ENCODE measurements around the gene PPP1R18.

The PPP1R18 gene

GRCh38 chr6:30705620-30706019 lies 19.2 kb upstream of the PPP1R18 start:
- H3K36me3 ChIP-seq (ENCODE audit: control insufficient read depth, insufficient read depth, low read length): peaks cover 41% of the 10 kb centered on the region
- H3K27me3 ChIP-seq (replicated peaks; ENCODE audit: control insufficient read depth, insufficient read depth, low read length, poor library complexity, severe bottlenecking): no peaks in the 10 kb centered on the region
- no peaks in the 10 kb centered on the region for H3K4me1 ChIP-seq (ENCODE audit: control insufficient read depth, insufficient read depth, low read length, poor library complexity, severe bottlenecking)
- no peak for DNase-seq
- H3K9me3 ChIP-seq (ENCODE audit: control insufficient read depth, low read length): no peaks in the 10 kb centered on the region
- H3K4me3 ChIP-seq (ENCODE audit: insufficient read depth, low read depth, low read length, poor library complexity, severe bottlenecking): no peak overlapping the region
- H3K27ac ChIP-seq (ENCODE audit: insufficient read depth, low read length, poor library complexity, severe bottlenecking): no peak overlapping the region

GRCh38 chr6:30703821-30704220 lies 17.4 kb upstream of the PPP1R18 start:
- Histone ChIP-seq H3K27me3 (replicated peaks; ENCODE audit: control insufficient read depth, insufficient read depth, low read length, poor library complexity, severe bottlenecking) (no peaks in the 10 kb centered on the region), H3K27ac (ENCODE audit: insufficient read depth, low read length, poor library complexity, severe bottlenecking) (no peak overlapping the region), H3K36me3 (ENCODE audit: control insufficient read depth, insufficient read depth, low read length) (peaks cover 37% of the 10 kb centered on the region), H3K4me3 (ENCODE audit: insufficient read depth, low read depth, low read length, poor library complexity, severe bottlenecking) (no peak overlapping the region), H3K4me1 (ENCODE audit: control insufficient read depth, insufficient read depth, low read length, poor library complexity, severe bottlenecking) (no peaks in the 10 kb centered on the region), H3K9me3 (ENCODE audit: control insufficient read depth, low read length) (no peaks in the 10 kb centered on the region)
- no peak for DNase-seq

GRCh38 chr6:30703011-30703410 lies 16.6 kb upstream of the PPP1R18 start:
- Histone ChIP-seq H3K4me1 (ENCODE audit: control insufficient read depth, insufficient read depth, low read length, poor library complexity, severe bottlenecking) (no peaks in the 10 kb centered on the region), H3K27me3 (replicated peaks; ENCODE audit: control insufficient read depth, insufficient read depth, low read length, poor library complexity, severe bottlenecking) (no peaks in the 10 kb centered on the region), H3K4me3 (ENCODE audit: insufficient read depth, low read depth, low read length, poor library complexity, severe bottlenecking) (no peak overlapping the region), H3K27ac (ENCODE audit: insufficient read depth, low read length, poor library complexity, severe bottlenecking) (no peak overlapping the region), H3K36me3 (ENCODE audit: control insufficient read depth, insufficient read depth, low read length) (peaks cover 33% of the 10 kb centered on the region), H3K9me3 (ENCODE audit: control insufficient read depth, low read length) (no peaks in the 10 kb centered on the region)
- DNase-seq: no peak

- Histone ChIP-seq H3K36me3 (ENCODE audit: control insufficient read depth, insufficient read depth, low read length) (peaks cover 22% of the 10 kb centered on the region), H3K4me3 (ENCODE audit: insufficient read depth, low read depth, low read length, poor library complexity, severe bottlenecking) (no peak overlapping the region), H3K27me3 (replicated peaks; ENCODE audit: control insufficient read depth, insufficient read depth, low read length, poor library complexity, severe bottlenecking) (no peaks in the 10 kb centered on the region), H3K9me3 (ENCODE audit: control insufficient read depth, low read length) (no peaks in the 10 kb centered on the region), H3K4me1 (ENCODE audit: control insufficient read depth, insufficient read depth, low read length, poor library complexity, severe bottlenecking) (no peaks in the 10 kb centered on the region), H3K27ac (ENCODE audit: insufficient read depth, low read length, poor library complexity, severe bottlenecking) (no peak overlapping the region)
- DNase-seq: no peak
Observed at GRCh38 chr6:30700340-30700739, 13.9 kb upstream of the PPP1R18 start.

GRCh38 chr6:30696432-30696831 lies 10.0 kb upstream of the PPP1R18 start:
- no peaks in the 10 kb centered on the region for H3K9me3 ChIP-seq (ENCODE audit: control insufficient read depth, low read length)
- H3K4me3 ChIP-seq (ENCODE audit: insufficient read depth, low read depth, low read length, poor library complexity, severe bottlenecking): no peak overlapping the region
- H3K36me3 ChIP-seq (ENCODE audit: control insufficient read depth, insufficient read depth, low read length): peaks cover 4% of the 10 kb centered on the region
- no peak for DNase-seq
- H3K27me3 ChIP-seq (replicated peaks; ENCODE audit: control insufficient read depth, insufficient read depth, low read length, poor library complexity, severe bottlenecking): no peaks in the 10 kb centered on the region
- peaks cover 2% of the 10 kb centered on the region for H3K4me1 ChIP-seq (ENCODE audit: control insufficient read depth, insufficient read depth, low read length, poor library complexity, severe bottlenecking)
- H3K27ac ChIP-seq (ENCODE audit: insufficient read depth, low read length, poor library complexity, severe bottlenecking): no peak overlapping the region

- DNase-seq: no peak
- Histone ChIP-seq H3K9me3 (ENCODE audit: control insufficient read depth, low read length) (no peaks in the 10 kb centered on the region), H3K4me1 (ENCODE audit: control insufficient read depth, insufficient read depth, low read length, poor library complexity, severe bottlenecking) (peaks cover 39% of the 10 kb centered on the region), H3K36me3 (ENCODE audit: control insufficient read depth, insufficient read depth, low read length) (no peaks in the 10 kb centered on the region), H3K27me3 (replicated peaks; ENCODE audit: control insufficient read depth, insufficient read depth, low read length, poor library complexity, severe bottlenecking) (no peaks in the 10 kb centered on the region), H3K27ac (ENCODE audit: insufficient read depth, low read length, poor library complexity, severe bottlenecking) (peak overlapping the region; percentile 67), H3K4me3 (ENCODE audit: insufficient read depth, low read depth, low read length, poor library complexity, severe bottlenecking) (peak overlapping the region; percentile 74)
Observed at GRCh38 chr6:30691208-30691847, 4.9 kb upstream of the PPP1R18 start.

- Histone ChIP-seq H3K4me3 (ENCODE audit: insufficient read depth, low read depth, low read length, poor library complexity, severe bottlenecking) (peak within 1 kb of the TSS; percentile 74), H3K27me3 (replicated peaks; ENCODE audit: control insufficient read depth, insufficient read depth, low read length, poor library complexity, severe bottlenecking) (no peaks in the 10 kb centered on the region), H3K27ac (ENCODE audit: insufficient read depth, low read length, poor library complexity, severe bottlenecking) (peak within 1 kb of the TSS; percentile 67), H3K4me1 (ENCODE audit: control insufficient read depth, insufficient read depth, low read length, poor library complexity, severe bottlenecking) (peaks cover 39% of the 10 kb centered on the region), H3K36me3 (ENCODE audit: control insufficient read depth, insufficient read depth, low read length) (no peaks in the 10 kb centered on the region), H3K9me3 (ENCODE audit: control insufficient read depth, low read length) (no peaks in the 10 kb centered on the region)
- peak; percentile 59 to 67 (median 62) for DNase-seq
Observed at GRCh38 chr6:30690403-30691207, 4.2 kb upstream of the PPP1R18 start, which contains the start of gene NRM. Gene NRM, minus strand, starts transcription at chr6:30690984. Its CDS starts 10 bp downstream, at chr6:30690974.

GRCh38 chr6:30689985-30690384 lies 3.5 kb upstream of the PPP1R18 start:
- Histone ChIP-seq H3K27ac (ENCODE audit: insufficient read depth, low read length, poor library complexity, severe bottlenecking) (peak overlapping the region; percentile 67), H3K9me3 (ENCODE audit: control insufficient read depth, low read length) (no peaks in the 10 kb centered on the region), H3K4me1 (ENCODE audit: control insufficient read depth, insufficient read depth, low read length, poor library complexity, severe bottlenecking) (peaks cover 39% of the 10 kb centered on the region), H3K27me3 (replicated peaks; ENCODE audit: control insufficient read depth, insufficient read depth, low read length, poor library complexity, severe bottlenecking) (no peaks in the 10 kb centered on the region), H3K36me3 (ENCODE audit: control insufficient read depth, insufficient read depth, low read length) (no peaks in the 10 kb centered on the region), H3K4me3 (ENCODE audit: insufficient read depth, low read depth, low read length, poor library complexity, severe bottlenecking) (peak overlapping the region; percentile 74)
- no peak for DNase-seq

- H3K27ac ChIP-seq (ENCODE audit: insufficient read depth, low read length, poor library complexity, severe bottlenecking): peak overlapping the region; percentile 67
- H3K27me3 ChIP-seq (replicated peaks; ENCODE audit: control insufficient read depth, insufficient read depth, low read length, poor library complexity, severe bottlenecking): no peaks in the 10 kb centered on the region
- no peak overlapping the region for H3K4me3 ChIP-seq (ENCODE audit: insufficient read depth, low read depth, low read length, poor library complexity, severe bottlenecking)
- no peak for DNase-seq
- H3K4me1 ChIP-seq (ENCODE audit: control insufficient read depth, insufficient read depth, low read length, poor library complexity, severe bottlenecking): peaks cover 39% of the 10 kb centered on the region
- no peaks in the 10 kb centered on the region for H3K9me3 ChIP-seq (ENCODE audit: control insufficient read depth, low read length)
- H3K36me3 ChIP-seq (ENCODE audit: control insufficient read depth, insufficient read depth, low read length): no peaks in the 10 kb centered on the region
Observed at GRCh38 chr6:30689022-30689865, 2.8 kb upstream of the PPP1R18 start.

All from effector memory CD4-positive, alpha-beta T cell (primary cell).